GM12891 (cell line): ENCODE measurements around the gene MT3.
"Not testable (repeated sequence)": the region's sequence is repeated elsewhere in the genome, so short reads cannot be mapped to it uniquely, and the experiment has no call there.

Source experiments
- DNase-seq: peaks from one replicate; pipeline ENCODE4 v3.0.0; 2011; ENCODE audit warnings: low spot score; ENCODE audit not compliant: insufficient read length
- FAIRE-seq: peaks from 2 replicates; lab custom pipeline; 2011; peaks lifted over from hg19 to GRCh38; lab: Jason Lieb, UNC
- PAX5 ChIP-seq: IDR thresholded peaks from 2 replicates; pipeline ENCODE4 v1.6.1; 2011; ENCODE audit warnings: low read length, moderate library complexity, mild to moderate bottlenecking; ENCODE audit not compliant: insufficient read depth, severe bottlenecking
- POLR2A ChIP-seq: IDR thresholded peaks from 2 replicates; pipeline ENCODE4 v1.6.1; 2011; ENCODE audit warnings: low read depth, low read length, control low read depth
- POLR2AphosphoS5 ChIP-seq: IDR thresholded peaks from 2 replicates; pipeline ENCODE4 v1.6.1; 2011; ENCODE audit warnings: low read depth, low read length, control low read depth
- POU2F2 ChIP-seq: IDR thresholded peaks from 2 replicates; pipeline ENCODE4 v1.6.1; 2011; ENCODE audit warnings: low read depth, mild to moderate bottlenecking, control low read depth, low read length, moderate library complexity
- SPI1 ChIP-seq: IDR thresholded peaks from 2 replicates; pipeline ENCODE4 v1.6.1; 2011; ENCODE audit warnings: low read depth, low read length, control low read depth
- TAF1 ChIP-seq: IDR thresholded peaks from 2 replicates; pipeline ENCODE4 v1.6.1; 2011; ENCODE audit warnings: low read depth, low read length, control low read depth

MT3 gene

DNA sequence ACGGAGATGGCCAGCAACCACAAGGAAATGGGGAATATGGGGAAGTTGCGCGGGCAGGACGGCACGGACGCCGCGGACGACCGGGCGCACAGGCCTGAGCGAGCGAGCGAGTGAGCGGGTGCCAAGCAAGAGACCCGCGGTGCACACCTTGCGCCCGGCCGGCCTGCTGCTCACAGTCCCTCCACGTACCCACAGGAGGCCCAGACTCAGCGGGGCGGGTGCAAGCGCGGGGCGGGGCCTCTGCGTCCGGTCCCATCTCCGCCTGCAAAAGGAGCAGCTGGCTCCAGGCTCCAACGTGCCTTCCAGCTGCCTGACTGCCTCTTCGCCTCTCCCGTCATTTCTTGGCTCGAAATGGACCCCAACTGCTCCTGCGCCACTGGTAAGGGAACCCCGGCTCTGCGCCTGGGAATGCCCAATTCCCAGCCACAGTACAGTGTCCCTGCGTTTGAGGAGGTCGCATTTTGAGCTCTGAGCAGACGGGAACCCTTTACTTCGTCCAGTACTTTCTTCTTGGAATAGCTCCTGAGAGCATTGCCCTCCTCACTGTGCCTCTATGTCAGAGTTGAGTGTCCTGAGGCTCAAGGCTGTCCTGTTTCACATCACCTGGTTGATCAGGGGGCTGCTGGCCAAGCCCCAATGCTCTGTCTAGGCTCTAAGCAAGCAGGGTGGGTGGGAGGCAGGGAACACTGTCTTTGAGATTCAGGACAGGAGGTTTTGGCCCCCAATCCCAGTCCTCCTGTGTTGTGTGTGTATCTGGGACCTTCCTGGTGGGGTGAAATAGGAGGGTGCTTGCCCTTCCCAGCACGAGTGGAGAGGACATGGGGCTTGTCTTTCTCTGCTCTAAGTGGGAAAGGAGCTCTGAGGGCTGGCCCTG, 28.1 kb downstream of the MT3 start:
- DNase-seq (no peak), FAIRE-seq (no peak)
- TF ChIP-seq POLR2AphosphoS5 (no peak), POU2F2 (no peak), PAX5 (no peak), TAF1 (no peak), POLR2A (no peak), SPI1 (no peak)

DNA sequence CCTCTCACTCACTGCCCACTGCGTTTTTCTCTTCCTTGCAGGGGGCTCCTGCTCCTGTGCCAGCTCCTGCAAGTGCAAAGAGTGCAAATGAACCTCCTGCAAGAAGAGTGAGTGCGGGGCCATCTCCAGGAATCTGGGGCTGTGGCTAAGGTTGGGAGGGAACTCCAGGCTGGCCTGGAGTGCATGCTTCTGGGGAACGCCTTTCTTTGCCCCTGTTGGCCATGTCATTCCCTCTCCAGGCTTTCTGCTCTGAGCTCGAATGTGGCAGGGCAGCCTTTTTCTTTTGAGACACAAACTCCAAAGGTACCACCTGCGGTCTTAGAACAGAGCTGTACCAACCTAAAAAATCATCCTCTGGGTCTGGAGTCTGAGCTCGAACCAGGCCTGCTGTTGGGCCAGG, 28.8 kb downstream of the MT3 start:
- no peak for DNase-seq
- TF ChIP-seq POLR2A, result no peak
- no peak for FAIRE-seq

GRCh38 chr16:56620339-56620897, 31.1 kb downstream of the MT3 start:
- DNase-seq (no peak), FAIRE-seq (no peak)
- no peak for TF ChIP-seq PAX5
- TF ChIP-seq POLR2A, result no peak
- no peak for TF ChIP-seq TAF1
- no peak for TF ChIP-seq POU2F2
- TF ChIP-seq POLR2AphosphoS5, result no peak
- no peak for TF ChIP-seq SPI1

- not testable (repeated sequence) for FAIRE-seq, DNase-seq
Measured at GRCh38 chr16:56621665-56622445, 32.5 kb downstream of the MT3 start.

- not testable (repeated sequence) for FAIRE-seq
Measured at GRCh38 chr16:56623184-56623583, 33.9 kb downstream of the MT3 start.

DNA sequence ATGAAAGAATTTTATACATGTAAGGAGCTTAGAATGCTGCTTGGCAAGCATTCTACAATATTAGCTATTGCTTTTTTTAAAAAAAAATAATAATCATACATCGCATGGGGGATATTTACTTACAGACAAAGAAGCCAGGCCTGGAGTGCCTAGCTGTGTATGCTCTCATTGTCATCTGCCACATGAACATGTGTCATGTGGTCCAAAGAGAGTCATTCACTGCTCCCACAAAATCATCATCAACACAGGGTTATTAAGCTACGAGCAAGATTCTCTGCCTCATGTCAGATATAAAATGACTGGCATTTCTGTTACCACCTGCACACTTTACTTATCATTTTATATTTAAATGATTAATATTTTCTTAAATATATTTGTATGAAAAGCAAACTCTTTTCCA, 34.3 kb downstream of the MT3 start:
- DNase-seq, result no peak
- no peak for TF ChIP-seq POLR2AphosphoS5
- TF ChIP-seq SPI1, result no peak
- TF ChIP-seq POU2F2, result no peak
- TF ChIP-seq TAF1, result no peak
- TF ChIP-seq POLR2A, result no peak
- no peak for TF ChIP-seq PAX5
- FAIRE-seq, result no peak

More at GRCh38 chr16:56623184-56623583, 33.9 kb downstream of the MT3 start:
- DNase-seq, result not testable (repeated sequence)

DNA sequence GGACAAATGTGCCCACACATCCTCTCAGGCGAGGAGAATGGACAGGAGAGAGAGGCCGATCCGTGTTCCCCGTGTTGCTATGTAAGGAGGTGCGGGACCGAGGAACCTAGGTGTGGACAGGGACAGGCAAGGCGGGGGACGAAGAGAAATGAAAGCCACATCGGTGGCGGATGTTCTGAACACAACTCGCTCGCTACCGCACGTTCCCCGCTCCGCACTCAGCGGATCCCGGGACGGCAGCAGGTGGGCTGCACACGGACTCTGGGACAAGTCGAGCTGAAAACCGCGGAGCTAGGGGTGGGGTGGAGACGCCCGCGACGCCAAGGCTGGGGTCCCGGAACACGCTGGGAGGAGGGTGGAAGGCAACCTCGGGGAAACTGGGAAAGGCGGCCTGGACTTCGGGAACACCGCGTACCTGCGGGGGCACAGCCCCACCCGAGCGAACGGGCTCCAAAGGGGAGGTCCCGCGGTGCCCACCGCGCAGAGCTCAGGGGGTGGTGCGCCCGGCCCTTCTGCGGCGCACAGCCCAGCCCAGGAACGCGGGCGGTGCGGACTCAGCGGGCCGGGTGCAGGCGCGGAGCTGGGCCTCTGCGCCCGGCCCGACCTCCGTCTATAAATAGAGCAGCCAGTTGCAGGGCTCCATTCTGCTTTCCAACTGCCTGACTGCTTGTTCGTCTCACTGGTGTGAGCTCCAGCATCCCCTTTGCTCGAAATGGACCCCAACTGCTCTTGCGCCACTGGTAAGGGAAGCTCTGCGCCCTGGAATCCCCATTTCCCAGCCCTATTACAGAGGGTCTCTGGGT, 36.0 kb downstream of the MT3 start, which contains the start of gene MT1E:
Gene MT1E, plus strand, starts transcription at position 642 of the 803 bp plus-strand sequence. Its CDS starts 71 bp downstream, at position 713.
- DNase-seq (no peak), FAIRE-seq (no peak)
- TF ChIP-seq POLR2AphosphoS5 (no peak), TAF1 (no peak), PAX5 (no peak), POU2F2 (no peak), POLR2A (no peak), SPI1 (no peak)

DNA sequence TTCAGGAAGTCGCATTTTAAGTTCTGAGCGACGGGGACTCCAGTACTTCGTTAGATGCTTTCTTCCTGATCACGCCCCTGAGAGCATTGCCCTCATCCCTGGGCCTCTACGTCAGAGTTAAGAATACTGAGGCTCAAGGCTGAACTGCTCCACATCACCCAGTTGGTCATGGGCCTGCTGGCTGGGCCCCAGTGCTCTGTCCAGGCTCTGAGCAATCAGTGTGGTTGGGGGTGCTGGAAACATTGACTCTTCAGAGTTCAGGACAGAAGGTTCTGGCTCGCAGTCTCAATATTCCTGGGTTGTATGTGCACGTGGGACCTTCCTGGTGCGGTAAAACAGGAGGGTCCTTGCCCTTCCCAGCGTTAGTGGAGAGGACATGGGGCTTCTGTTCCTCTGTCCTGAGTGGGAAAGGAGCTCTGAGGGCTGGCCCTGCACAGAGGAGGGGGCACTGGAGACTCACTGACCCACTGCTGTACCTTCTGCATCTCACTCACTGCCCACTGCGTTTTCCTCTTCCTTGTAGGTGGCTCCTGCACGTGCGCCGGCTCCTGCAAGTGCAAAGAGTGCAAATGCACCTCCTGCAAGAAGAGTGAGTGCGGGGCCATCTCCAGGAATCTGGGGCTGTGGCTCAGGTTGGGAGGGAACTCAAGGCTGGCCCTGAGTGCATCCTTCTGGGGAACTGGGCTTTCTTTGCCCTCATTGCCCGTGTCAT, 36.8 kb downstream of the MT3 start:
- FAIRE-seq, result no peak
- no peak for DNase-seq
- TF ChIP-seq POLR2AphosphoS5 (no peak), PAX5 (no peak), SPI1 (no peak), TAF1 (no peak), POLR2A (no peak), POU2F2 (no peak)

GRCh38 chr16:56626685-56627084, 37.4 kb downstream of the MT3 start:
- FAIRE-seq (no peak), DNase-seq (no peak)
- TF ChIP-seq SPI1 (no peak), POLR2AphosphoS5 (no peak), TAF1 (no peak), POLR2A (no peak), PAX5 (no peak), POU2F2 (no peak)
